ENCODE results near the gene PRKCH. TPM values are rescaled to one million over a fixed set of nuclear protein-coding genes. Genes with fewer than 3 reads are reported as not detected.

The PRKCH gene
- total RNA-seq, 1 experiment from 2014 or later = 10.3 TPM

DNA sequence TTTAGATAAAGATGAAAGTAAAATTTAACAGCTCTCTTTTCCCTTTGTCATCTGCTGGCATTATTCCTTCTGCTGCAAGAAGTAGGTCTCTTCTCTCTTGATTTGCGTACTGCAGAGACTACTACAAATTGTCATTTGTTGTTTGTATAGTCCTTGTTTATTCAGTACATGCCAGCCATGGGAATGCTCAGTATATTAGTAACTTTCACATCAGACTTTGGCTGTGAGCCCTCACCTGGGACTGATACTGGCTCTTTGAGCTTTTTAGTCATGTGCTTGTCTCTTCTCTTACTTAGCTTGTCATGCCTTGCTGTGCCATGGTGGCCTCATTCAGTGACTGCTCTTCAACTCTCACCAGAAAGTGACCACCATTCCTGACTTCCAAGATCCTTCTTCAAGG, 169.8 kb downstream of the PRKCH start:
- DNase-seq (ENCODE audit: low spot score) (no peak), ATAC-seq (no peak)
- Mint-ChIP-seq H3K27me3 (ENCODE audit: low read depth) (no peaks in the 10 kb centered on the region), H3K4me1 (peaks cover 12% of the 10 kb centered on the region), H3K27ac (no peak overlapping the region), H3K9me3 (no peaks in the 10 kb centered on the region), H3K4me3 (no peak overlapping the region), H3K36me3 (no peaks in the 10 kb centered on the region)
- POLR2A ChIA-PET = no interaction called here
- TF ChIP-seq GRHL2 (CRISPR knock-in tag; IDR thresholded peaks at IDR 0.05; ENCODE audit: insufficient replicate concordance, severe bottlenecking) = no peak
- no peak for TF ChIP-seq ATF1 (CRISPR knock-in tag; IDR thresholded peaks at IDR 0.05)
- no peak for TF ChIP-seq PRRX2 (CRISPR knock-in tag; IDR thresholded peaks at IDR 0.05)
- no peak for TF ChIP-seq ZNF396 (CRISPR knock-in tag; IDR thresholded peaks at IDR 0.05; ENCODE audit: borderline replicate concordance)
- no peak for TF ChIP-seq CTCF (IDR thresholded peaks at IDR 0.05)
- TF ChIP-seq, protein P1, sequence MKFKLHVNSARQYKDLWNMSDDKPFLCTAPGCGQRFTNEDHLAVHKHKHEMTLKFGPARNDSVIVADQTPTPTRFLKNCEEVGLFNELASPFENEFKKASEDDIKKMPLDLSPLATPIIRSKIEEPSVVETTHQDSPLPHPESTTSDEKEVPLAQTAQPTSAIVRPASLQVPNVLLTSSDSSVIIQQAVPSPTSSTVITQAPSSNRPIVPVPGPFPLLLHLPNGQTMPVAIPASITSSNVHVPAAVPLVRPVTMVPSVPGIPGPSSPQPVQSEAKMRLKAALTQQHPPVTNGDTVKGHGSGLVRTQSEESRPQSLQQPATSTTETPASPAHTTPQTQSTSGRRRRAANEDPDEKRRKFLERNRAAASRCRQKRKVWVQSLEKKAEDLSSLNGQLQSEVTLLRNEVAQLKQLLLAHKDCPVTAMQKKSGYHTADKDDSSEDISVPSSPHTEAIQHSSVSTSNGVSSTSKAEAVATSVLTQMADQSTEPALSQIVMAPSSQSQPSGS (CRISPR knock-in tag; IDR thresholded peaks at IDR 0.05; ENCODE audit: borderline replicate concordance, low read depth) = no peak
- no peak for TF ChIP-seq ATF6 (CRISPR knock-in tag; IDR thresholded peaks at IDR 0.05)
- TF ChIP-seq SMAD3 (CRISPR knock-in tag; IDR thresholded peaks at IDR 0.05; ENCODE audit: borderline replicate concordance) = no peak
- TF ChIP-seq, protein P2, sequence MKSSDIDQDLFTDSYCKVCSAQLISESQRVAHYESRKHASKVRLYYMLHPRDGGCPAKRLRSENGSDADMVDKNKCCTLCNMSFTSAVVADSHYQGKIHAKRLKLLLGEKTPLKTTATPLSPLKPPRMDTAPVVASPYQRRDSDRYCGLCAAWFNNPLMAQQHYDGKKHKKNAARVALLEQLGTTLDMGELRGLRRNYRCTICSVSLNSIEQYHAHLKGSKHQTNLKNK (CRISPR knock-in tag; IDR thresholded peaks at IDR 0.05) = no peak
- TF ChIP-seq JUN (CRISPR knock-in tag; IDR thresholded peaks at IDR 0.05) = no peak
- no peak for TF ChIP-seq FOXJ3 (CRISPR knock-in tag; IDR thresholded peaks at IDR 0.05; ENCODE audit: borderline replicate concordance)
- TF ChIP-seq FOXK1 (CRISPR knock-in tag; IDR thresholded peaks at IDR 0.05) = no peak
- TF ChIP-seq, protein P3, sequence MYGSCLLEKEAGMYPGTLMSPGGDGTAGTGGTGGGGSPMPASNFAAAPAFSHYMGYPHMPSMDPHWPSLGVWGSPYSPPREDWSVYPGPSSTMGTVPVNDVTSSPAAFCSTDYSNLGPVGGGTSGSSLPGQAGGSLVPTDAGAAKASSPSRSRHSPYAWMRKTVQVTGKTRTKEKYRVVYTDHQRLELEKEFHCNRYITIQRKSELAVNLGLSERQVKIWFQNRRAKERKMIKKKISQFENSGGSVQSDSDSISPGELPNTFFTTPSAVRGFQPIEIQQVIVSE (CRISPR knock-in tag; IDR thresholded peaks at IDR 0.05; ENCODE audit: borderline replicate concordance) = no peak
- TF ChIP-seq EMX1 (CRISPR knock-in tag; IDR thresholded peaks at IDR 0.05) = no peak
- TF ChIP-seq ELF4 (CRISPR knock-in tag; IDR thresholded peaks at IDR 0.05; ENCODE audit: low read depth) = no peak
- TF ChIP-seq ZNF232 (CRISPR knock-in tag; IDR thresholded peaks at IDR 0.05) = no peak
- no peak for TF ChIP-seq ETV6 (CRISPR knock-in tag; IDR thresholded peaks at IDR 0.05)
- no peak for TF ChIP-seq E2F1 (CRISPR knock-in tag; IDR thresholded peaks at IDR 0.05)
- TF ChIP-seq FOXP1 (CRISPR knock-in tag; IDR thresholded peaks at IDR 0.05; ENCODE audit: borderline replicate concordance) = no peak
- CTCF ChIA-PET = no interaction called here

Data from WTC11 (cell line).